Superior temporal gyrus (tissue), 1 donor: ENCODE data around the gene UPK3BL2.
"Not testable (repeated sequence)": the region's sequence is repeated elsewhere in the genome, so short reads cannot be mapped to it uniquely, and the experiment has no call there.

Experiments used
- DNase-seq: peaks from one replicate; pipeline ENCODE4 v3.0.0-alpha.2; 2016; ENCODE audit errors: extremely low spot score

Gene UPK3BL2

GRCh38 chr7:102494026-102494425, 49.5 kb downstream of the UPK3BL2 start:
- DNase-seq = not testable (repeated sequence)

GRCh38 chr7:102493220-102493935, 50.1 kb downstream of the UPK3BL2 start:
- not testable (repeated sequence) for DNase-seq

- DNase-seq = not testable (repeated sequence)
Measured at GRCh38 chr7:102490529-102491075, 52.9 kb downstream of the UPK3BL2 start.
